Vagina (tissue), 2 donors: Measurements from ENCODE around the gene ELMOD2. TPM values are rescaled to one million over a fixed set of nuclear protein-coding genes. Genes with fewer than 3 reads are reported as not detected.

Experiments
- DNase-seq, 2 donors: peaks; one replicate each; pipeline ENCODE4 v3.0.0-alpha.2; 2017; ENCODE audit errors: extremely low spot score in 2 of 2
- H3K27ac ChIP-seq: fragments of 200-600 bp; sonication (generic); one replicate; pipeline ENCODE4 v1.5.1; 2019
- H3K27me3 ChIP-seq: fragments of 200-600 bp; sonication (generic); one replicate; pipeline ENCODE4 v1.5.1; 2019
- H3K36me3 ChIP-seq, 2 donors: fragments of 200-600 bp; sonication (generic); one replicate each; pipeline ENCODE4 v1.5.1; 2017 to 2019
- H3K4me1 ChIP-seq: fragments of 200-600 bp; sonication (generic); one replicate; pipeline ENCODE4 v1.5.1; 2019
- H3K4me3 ChIP-seq, 2 donors: fragments of 200-600 bp; sonication (generic); 1 replicate in 1 of 2; 2 replicates in 1 of 2; pipeline ENCODE4 v1.5.1; 2016 to 2019
- H3K9me3 ChIP-seq: fragments of 200-600 bp; sonication (generic); one replicate; pipeline ENCODE4 v1.5.1; 2019
- POLR2A ChIP-seq, 2 donors: fragments of 450-650 bp; IDR thresholded peaks; one replicate each; pipeline ENCODE4 v1.6.1; 2017; ENCODE audit warnings: antibody characterized with exemption in 2 of 2, mild to moderate bottlenecking in 2 of 2, moderate library complexity in 2 of 2
- POLR2AphosphoS5 ChIP-seq, 2 donors: sonication (generic); formaldehyde crosslinking; IDR thresholded peaks; one replicate each; pipeline ENCODE4 v1.9.0; 2017; ENCODE audit warnings: antibody characterized with exemption in 2 of 2, mild to moderate bottlenecking in 2 of 2, low read depth in 1 of 2; ENCODE audit not compliant: insufficient read depth in 1 of 2
- intact Hi-C: fragments of 100-400 bp; cut with DNase I; formaldehyde crosslinking; loops from one replicate; pipeline ENCODE4 v1.15.1; 2023
- small RNA-seq: library from RNA; depleted of rRNA; stranded (forward); fragments of <200 nt; gene quantifications from one replicate; pipeline ENCODE3, GENCODE V24; 2016
- total RNA-seq: library from RNA; depleted of rRNA; stranded (reverse); fragments of >200 nt; gene quantifications from one replicate; pipeline ENCODE4 v1.2.3, GENCODE V29; 2016
- TF ChIP-seq, protein P1 (sequence below), 3 experiments: fragments of 450-650 bp in 2 of 3; fragments of 200-600 bp in 1 of 3; sonication (generic) in 1 of 3; IDR thresholded peaks; one replicate each; pipeline ENCODE4 v1.5.1; 2017 to 2019; ENCODE audit warnings: antibody characterized with exemption in 3 of 3, mild to moderate bottlenecking in 2 of 3, moderate library complexity in 2 of 3

ELMOD2 gene
- total RNA-seq, 1 donor from 2014 or later = 15.7 TPM

DNA sequence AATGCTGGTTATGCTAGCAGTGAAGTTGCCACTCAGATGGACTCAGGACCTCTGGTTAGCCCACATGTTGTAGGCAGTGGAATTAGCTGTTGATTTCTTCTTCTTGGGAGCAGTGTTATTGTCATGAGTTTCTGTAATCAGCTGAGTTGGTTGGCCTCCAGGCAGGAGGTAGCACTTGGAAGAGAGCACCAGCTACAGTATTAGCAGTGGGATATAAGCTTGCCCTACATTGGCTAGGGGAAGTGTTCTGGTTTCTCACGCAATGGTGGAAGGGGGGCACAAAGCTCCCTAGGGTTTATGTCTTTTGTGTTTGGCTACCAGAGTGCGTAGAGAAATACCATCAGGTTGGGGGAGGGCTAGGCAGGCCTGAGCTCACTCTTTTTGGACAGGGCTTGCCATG is 78.7 kb downstream of the ELMOD2 start:
- DNase-seq = no peak
- TF ChIP-seq POLR2AphosphoS5 (IDR thresholded peaks at IDR 0.05; ENCODE audit: insufficient read depth in 1 of 2, low read depth in 1 of 2) = no peak
- TF ChIP-seq, protein P1, sequence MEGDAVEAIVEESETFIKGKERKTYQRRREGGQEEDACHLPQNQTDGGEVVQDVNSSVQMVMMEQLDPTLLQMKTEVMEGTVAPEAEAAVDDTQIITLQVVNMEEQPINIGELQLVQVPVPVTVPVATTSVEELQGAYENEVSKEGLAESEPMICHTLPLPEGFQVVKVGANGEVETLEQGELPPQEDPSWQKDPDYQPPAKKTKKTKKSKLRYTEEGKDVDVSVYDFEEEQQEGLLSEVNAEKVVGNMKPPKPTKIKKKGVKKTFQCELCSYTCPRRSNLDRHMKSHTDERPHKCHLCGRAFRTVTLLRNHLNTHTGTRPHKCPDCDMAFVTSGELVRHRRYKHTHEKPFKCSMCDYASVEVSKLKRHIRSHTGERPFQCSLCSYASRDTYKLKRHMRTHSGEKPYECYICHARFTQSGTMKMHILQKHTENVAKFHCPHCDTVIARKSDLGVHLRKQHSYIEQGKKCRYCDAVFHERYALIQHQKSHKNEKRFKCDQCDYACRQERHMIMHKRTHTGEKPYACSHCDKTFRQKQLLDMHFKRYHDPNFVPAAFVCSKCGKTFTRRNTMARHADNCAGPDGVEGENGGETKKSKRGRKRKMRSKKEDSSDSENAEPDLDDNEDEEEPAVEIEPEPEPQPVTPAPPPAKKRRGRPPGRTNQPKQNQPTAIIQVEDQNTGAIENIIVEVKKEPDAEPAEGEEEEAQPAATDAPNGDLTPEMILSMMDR (IDR thresholded peaks at IDR 0.05) = no peak
- no peak for TF ChIP-seq POLR2A (IDR thresholded peaks at IDR 0.05)

DNA sequence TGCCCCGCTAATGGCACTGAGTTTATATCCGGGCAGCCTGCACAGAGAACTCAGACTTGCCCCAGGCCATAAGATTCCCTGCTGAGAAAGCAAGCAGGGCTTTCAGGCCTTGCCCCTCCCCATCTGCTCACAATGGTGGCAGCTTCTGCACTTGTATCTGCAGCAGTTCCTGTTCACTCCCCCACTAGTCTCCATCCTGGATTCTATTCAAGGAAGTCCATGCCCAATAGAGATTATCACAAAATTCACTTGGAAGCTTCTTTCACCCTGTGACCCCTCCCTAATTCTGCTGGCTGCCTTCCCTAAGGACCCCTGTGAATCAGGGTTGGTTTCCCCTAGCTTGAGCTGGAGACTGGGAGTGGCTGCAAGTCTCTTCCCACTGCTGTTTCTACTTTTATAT is 79.3 kb downstream of the ELMOD2 start:
- no peaks in the 10 kb centered on the region for H3K9me3 ChIP-seq
- H3K4me1 ChIP-seq = no peaks in the 10 kb centered on the region
- intact Hi-C loops = no loop called here
- H3K27me3 ChIP-seq = no peaks in the 10 kb centered on the region
- H3K27ac ChIP-seq = no peak overlapping the region
- H3K36me3 ChIP-seq = no peaks in the 10 kb centered on the region
- DNase-seq = no peak
- no peak for TF ChIP-seq POLR2A (IDR thresholded peaks at IDR 0.05)
- TF ChIP-seq, protein P1 (IDR thresholded peaks at IDR 0.05) = no peak
- TF ChIP-seq POLR2AphosphoS5 (IDR thresholded peaks at IDR 0.05; ENCODE audit: insufficient read depth in 1 of 2, low read depth in 1 of 2) = no peak
- H3K4me3 ChIP-seq = no peak overlapping the region

More for the DNA sequence above, 78.7 kb downstream of the ELMOD2 start:
- no peaks in the 10 kb centered on the region for H3K27me3 ChIP-seq
- intact Hi-C loops = no loop called here
- no peaks in the 10 kb centered on the region for H3K4me1 ChIP-seq
- H3K36me3 ChIP-seq = no peaks in the 10 kb centered on the region
- H3K9me3 ChIP-seq = no peaks in the 10 kb centered on the region
- H3K4me3 ChIP-seq = no peak overlapping the region
- no peak overlapping the region for H3K27ac ChIP-seq

Small RNAs within 50 kb of the gene (small RNA-seq; reads per million reads assigned to genes)
- gene AC108019.1 = not detected
- gene RN7SL152P = not detected

Other genes starting within 250 kb of the ELMOD2 start
- gene SCOC, start 150.5 kb upstream of the ELMOD2 start, total RNA-seq = 39.3 TPM
- not detected for gene CLGN, start 96.5 kb upstream of the ELMOD2 start, total RNA-seq
- gene MGAT4D, start 25.9 kb upstream of the ELMOD2 start, total RNA-seq = not detected
- not detected for gene UCP1, start 44.8 kb downstream of the ELMOD2 start, total RNA-seq
- 22.1 TPM for gene TBC1D9, start 232.2 kb downstream of the ELMOD2 start, total RNA-seq